Sigmoid colon (tissue), 4 donors: ENCODE data around the gene SLC7A6OS.

Experiments
- CTCF ChIP-seq, 4 experiments: fragments of 450-650 bp in 3 of 4; fragments of 200-600 bp in 1 of 4; IDR thresholded peaks; one replicate each; pipeline ENCODE4 v1.5.1; 2016 to 2019; ENCODE audit warnings: antibody characterized with exemption in 4 of 4, mild to moderate bottlenecking in 3 of 4, moderate library complexity in 2 of 4
- POLR2AphosphoS5 ChIP-seq, 4 donors: sonication (generic); formaldehyde crosslinking; IDR thresholded peaks; one replicate each; pipeline ENCODE4 v1.6.1; 2017; ENCODE audit warnings: antibody characterized with exemption in 4 of 4

GRCh38 chr16:68328860-68329390 lies 18.2 kb upstream of the SLC7A6OS start:
- TF ChIP-seq CTCF (IDR thresholded peaks at IDR 0.05) = no peak
- TF ChIP-seq POLR2AphosphoS5 (IDR thresholded peaks at IDR 0.05) = no peak
